Activated CD4-positive, CD25-positive, alpha-beta regulatory T cell treated with anti-CD3 and anti-CD28 coated beads, Interleukin-2, amount 50 U/mL, for 16 hours (primary cell): ENCODE measurements around the gene PIP5K1C.

Source experiments
- DNase-seq: peaks from one replicate; pipeline ENCODE4 v3.0.0-alpha.2; 2020; ENCODE audit warnings: low read depth, low spot score

Gene PIP5K1C

DNA sequence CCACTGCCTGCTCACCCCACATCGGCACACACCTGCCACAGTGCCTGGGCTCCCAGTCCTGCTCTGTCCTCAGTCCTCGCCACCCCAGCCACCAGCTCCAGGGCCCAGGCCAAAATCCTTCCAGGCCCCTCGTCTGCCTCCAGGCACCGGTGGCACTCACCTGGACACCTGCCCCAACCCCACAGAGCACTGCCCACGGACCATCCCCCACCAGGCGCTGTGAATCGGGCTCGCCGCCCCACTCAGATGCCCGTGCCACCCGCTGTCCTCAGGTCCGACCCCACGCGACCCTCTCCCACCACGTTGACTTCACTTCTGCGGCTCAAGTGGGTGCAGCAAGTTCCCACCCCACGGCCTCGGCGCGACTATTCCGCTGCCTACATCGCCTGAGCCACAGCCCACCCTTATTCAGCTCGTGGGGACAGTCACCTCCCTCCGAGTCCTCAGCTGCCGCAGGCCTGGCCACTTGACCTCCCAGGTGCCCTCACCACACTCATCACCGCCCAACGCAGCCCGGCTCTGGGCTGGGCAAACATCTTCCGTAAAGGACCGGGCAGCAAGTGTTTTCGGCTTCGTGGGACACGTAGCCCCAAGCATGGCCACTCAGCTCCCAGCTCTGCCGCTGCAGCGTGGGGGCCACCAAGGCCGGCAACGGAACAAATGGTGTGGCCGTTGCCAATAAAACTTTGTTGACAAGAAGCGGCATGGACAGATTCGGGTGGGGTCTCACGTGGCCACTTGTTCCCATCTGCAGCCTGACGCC lies 5.7 kb downstream of the PIP5K1C start:
- no peak for DNase-seq

- no peak for DNase-seq
These were observed 7.0 kb downstream of the PIP5K1C start for GRCh38 chr19:3693025-3693925.

DNA sequence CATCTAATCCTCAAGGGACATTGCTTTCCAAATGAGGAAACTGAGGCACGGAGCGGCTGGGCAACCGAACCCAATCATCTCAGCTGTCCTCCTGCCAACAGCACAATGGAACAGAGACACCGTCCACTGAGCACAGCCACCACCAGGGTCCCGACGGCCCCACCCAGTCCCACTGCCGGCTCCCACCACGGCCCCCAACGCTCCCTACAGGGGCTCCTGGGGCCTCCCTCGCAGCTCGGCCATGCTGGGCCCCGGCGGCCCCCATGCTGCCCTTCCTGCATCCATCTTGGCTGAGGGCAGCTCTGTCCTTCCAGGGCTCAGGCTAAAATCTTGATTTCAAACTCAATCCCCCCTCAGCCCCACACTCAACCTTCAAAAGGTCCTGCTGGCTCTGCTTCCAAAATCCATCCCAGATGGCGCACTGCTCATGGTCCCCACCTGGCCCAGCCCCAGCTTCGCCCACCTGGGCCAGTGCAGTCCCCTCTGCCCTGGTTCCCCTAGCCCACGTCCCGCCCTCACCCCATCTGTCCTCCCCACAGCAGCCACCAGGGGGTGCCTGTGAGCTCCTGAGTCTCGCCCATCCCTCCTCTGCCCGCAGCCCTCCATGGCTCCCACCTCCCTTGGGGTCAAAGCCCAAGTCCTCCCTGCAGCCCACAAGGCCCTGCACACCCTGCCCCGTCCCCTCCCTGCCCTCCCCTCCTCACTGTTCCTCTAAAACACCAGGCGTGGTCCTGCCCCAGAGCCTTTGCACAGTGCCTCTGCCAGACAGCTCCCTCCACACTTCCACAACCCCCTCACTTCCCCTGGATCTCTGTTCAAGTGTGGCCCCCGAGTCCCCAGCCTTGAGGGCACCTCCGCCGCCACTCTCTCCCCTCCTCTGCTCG lies 7.9 kb downstream of the PIP5K1C start:
- no peak for DNase-seq

GRCh38 chr19:3691726-3692125 lies 8.5 kb downstream of the PIP5K1C start:
- no peak for DNase-seq

DNA sequence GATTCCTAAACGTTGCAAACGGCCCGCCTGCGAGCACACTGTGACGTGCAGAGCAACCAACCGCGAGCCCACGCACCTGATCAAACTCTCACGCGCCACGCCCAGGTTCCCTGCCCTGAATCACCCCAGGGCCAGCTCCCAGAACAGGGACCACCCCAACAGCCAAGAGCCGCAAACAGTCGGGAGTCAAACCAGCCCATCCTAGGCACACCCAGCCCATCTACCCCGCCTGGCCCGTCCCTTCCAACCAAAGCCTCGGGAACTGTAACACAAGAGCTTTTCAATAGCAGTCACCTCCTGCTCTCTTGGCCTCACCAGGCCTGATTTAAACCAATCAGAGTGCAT lies 8.9 kb downstream of the PIP5K1C start:
- no peak for DNase-seq

DNA sequence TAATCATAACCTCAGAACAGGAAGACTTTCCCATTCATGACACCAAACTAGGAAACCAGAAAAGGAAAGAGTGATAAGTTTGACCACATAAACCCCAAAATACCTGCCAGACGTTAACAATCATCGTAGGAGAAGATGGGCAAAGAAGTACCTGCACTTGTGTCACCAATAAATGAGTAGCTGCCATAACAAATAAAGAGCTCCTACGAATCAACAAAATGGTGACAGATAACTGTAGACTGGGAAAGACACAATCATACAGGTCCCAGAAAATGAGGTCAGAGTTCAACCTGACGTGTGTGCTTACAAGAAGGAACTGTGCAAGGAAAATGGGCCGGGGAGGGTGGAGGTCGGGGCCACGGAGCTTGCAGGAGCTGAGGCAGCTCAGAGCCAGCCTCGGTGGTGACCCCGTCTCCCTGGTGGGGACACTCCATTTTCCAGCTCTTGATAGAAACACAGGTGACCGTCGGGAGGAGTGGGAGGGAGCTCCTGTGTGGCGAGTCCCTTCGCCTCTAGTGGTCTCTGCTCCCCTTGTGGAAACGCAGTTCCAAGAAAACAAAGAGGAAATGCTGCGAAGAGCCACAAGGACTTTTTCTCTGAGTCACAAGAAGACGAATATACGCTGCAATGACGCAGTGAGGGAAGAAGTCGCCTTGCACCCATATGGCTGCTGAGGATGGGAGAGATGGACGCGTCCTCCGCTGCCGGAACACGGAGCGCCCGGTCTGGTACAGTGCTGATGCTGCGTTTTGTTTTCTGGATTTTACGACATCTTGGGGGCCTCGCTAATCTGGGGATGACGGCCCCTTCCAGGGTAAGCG lies 9.5 kb downstream of the PIP5K1C start:
- DNase-seq = no peak

DNA sequence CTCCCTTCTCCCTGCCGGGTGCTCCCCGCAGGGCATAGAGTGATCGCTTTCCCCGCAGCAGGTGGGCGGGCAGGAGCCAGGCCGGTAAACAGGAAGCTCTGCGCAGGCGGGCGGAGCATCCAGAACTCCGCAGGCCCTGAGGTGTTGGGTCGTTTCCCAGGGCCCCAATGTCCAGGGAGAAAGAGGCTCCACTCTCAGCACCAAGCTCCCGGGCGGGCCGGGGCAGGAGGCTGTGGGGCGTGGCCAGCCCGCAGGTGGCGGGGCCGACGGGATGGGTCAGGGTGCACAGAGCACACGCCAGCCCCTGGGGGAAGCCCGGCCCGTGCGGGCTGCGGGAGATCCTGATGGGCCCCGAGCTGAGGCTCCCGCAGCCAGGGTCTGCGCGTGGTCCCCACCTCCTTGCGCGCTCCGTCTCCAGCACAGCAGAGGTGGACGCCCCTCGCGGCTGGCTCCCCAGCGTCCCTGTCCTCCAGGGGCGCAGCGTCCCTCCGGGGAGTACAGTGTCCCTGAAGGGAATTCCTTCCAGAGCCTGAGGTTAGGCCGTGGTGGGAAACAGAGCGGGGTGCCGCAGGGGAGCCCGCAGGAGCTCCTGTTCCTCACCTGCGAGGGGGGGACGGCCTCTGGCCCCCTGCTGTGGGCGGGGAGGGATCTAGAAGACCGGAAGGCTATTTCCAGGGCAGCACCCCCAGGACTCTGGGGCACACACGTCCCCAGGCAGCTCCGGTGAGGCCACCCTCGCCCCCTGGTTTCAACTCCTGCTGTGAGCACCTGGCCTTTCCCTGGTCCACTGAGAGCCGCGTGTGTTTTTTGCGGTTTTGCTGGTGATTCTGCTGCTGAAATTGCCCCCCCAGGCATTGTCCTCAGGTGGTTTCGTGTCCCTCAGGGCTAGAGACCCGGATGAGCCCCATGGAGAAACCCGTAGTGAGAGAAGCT lies 12.2 kb downstream of the PIP5K1C start:
- DNase-seq = no peak

DNA sequence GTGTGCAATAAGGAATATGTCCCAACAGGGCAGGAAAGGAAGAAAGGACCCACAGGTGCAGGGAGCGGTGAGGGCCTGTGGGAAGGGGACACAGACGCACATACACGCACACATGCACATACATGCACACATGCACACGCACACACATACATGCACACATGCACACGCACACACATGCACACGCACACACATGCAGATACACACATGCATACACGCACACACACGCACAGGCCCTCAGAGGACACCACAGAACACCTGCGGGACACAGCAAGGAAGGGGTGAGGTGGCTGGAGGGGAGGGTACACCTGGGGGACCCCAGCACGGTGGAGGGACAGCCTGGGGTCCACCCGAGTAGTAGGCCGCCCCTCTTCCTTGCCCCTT lies 12.9 kb downstream of the PIP5K1C start:
- no peak for DNase-seq

DNA sequence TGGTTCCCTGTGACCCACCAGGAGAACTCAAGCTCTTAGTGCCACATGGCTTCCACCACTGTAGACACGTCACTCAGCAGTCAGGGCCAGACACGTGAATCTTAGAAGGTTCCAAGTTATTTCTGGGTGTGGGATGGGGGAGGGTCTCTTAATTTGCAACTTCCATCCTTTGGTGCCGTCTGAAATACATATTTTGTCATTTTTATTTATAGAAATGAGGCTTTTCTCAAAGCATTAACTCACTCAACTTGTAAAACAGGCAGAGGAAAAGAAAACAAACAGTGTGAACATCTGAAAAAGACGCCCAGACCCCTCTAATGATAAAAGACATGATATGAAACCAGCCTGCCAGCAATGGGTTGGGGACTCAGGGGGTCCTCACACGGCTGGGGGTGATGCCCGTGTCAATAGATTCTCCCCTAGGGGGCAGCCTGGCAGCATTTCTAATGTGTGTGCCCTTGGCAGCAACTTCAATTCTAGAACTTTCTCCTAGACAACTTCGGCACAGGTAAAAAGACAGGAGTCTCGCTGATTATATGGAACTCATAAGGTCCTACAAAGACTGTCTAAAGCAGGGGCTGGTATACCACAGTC lies 15.4 kb downstream of the PIP5K1C start:
- DNase-seq = no peak

- no peak for DNase-seq
These were observed 16.0 kb downstream of the PIP5K1C start for GRCh38 chr19:3684054-3684816.

GRCh38 chr19:3683405-3684053 lies 16.7 kb downstream of the PIP5K1C start:
- no peak for DNase-seq

DNA sequence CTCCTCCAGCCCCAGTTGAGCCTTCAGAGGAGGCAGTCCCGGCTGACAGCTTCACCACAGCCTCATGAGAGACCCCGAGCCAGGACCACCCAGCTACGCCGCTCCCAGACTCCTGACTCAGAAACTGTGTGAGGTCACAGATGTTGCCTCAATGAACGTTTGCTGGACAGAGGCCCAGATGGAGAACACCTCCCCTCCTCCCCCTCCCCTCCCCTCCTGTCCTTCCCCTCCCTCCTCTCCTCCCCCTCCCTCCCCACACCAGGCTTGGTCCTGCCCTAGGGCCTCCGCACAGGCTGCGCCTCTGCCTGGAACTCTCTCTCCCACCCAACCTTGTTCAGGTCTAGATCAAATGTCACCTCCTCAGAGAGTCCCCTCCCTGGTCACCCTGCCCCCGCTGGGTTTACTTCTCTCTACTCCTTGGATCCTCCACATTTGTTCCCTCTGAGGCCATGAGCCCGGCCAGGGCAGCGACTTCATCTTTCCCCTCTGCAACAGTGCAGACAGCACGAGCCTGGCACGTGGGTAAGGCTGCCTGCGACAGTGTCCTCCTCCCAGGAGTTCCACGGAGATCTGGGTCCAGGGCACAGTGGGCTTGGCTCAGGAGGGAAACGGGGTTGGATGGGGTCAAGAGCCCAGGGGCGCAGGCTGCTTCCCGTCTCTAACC lies 17.4 kb downstream of the PIP5K1C start:
- DNase-seq = no peak

GRCh38 chr19:3682286-3682685 lies 18.0 kb downstream of the PIP5K1C start:
- DNase-seq = no peak

DNA sequence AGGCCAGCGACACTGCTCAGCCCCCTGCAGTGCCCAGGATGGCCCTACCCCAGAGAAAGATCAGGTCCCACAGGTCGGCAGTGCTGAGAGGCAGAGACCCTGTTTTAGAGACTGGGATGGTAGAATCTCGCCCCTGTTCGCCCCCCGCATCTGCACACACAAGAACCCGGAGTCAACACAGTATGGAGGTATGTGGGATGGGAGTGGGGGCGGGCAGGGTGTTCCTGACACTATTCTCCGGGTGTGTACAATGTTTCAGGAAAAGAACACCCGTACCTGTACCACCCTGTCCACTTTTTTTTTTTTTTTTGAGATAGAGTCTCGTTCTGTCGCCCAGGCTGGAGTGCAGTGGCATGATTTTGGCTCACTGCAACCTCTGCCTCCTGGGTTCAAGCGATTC lies 19.3 kb downstream of the PIP5K1C start:
- no peak for DNase-seq

DNA sequence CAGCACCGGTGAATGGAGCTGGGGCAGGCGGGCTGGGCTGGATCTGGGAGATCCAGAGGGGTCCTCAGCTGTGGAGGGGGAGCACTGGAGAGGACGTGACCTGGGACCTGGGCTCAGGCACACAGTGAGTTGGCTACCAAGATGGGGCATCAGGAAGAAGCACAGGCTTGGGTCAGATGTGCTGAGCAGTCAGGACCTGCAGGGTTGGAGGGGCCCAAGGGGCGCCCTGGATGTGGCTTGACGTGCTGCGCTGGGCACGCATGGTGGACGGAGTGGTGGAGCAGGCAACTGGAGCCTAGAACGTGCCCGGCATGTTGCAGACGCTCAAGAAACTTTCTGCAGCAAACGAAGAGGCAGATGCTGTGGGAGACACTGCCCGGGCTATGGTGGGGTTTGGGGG lies 20.7 kb downstream of the PIP5K1C start:
- no peak for DNase-seq

DNA sequence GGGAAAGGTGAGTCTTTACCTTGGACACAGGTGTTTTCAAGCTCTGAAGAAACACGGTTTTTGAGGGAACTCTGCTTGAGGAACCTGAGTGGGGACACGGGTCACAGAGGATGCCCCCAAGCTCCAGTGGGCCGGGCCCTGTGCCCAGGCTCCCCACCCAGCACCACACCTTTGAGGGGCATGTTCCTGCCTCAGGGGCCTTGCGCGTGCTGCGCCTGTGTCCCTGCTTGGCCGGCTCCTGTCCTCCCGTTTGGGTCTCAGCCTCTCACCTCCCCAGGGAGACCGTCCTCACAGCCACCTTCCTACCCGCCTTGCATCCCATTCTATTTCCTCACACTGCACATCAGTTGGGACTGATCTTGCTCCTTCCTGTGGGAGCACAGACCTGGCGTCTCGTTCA lies 21.1 kb downstream of the PIP5K1C start:
- no peak for DNase-seq

- no peak for DNase-seq
These were observed 22.1 kb downstream of the PIP5K1C start for GRCh38 chr19:3678188-3678587.
